Measurements from ENCODE around the gene USF3. TPM values are rescaled to one million over a fixed set of nuclear protein-coding genes. Genes with fewer than 3 reads are reported as not detected.

USF3 gene
- total and polyA plus RNA-seq, 2 of the 13 experiments (the other 11 are each of a cell fraction or from before 2014, with no cell fraction given) = 6.3 to 15.2 TPM

DNA sequence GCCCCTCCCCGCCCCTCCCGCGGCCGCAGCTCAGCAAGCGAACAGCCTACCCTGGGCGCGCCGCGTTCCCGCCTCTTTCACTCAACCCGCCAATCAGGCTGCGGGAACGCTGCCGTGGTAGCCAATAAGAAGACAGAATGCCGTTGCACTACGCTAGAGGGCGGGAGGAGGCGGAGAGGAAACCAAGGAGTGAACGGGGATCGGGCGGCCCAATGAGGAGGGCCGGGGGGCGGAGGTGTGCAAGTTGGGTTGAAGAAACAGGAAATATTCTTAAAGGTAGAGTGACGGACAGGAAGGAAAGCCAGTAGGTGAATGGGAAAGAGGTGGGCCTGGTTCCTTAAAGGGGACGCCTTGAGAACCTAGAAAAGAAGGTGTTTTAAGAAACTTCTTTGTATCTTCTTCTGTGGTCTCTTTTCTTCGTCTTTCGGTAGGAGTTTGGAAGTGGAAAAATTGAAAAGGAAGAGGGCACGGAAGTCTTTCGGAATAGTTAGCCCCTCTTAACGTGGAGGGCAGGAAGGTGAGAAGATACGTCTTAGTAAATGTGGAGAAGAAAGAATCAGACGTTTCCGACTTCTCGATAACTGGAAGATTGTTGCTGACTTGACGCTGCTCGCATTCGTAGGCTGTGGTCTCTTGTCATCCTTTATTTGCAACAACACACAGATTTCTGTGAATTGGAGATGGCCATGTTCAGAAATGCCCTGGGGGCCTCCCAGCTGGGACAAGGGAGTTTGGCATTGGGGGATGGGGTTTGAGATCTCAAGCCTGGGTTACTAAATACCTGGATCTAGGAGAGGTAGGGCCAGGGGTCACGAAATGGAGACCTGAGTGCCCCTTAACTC, 437 bp upstream of the USF3 start (continued):
- no peak for TF ChIP-seq GFI1 (CRISPR knock-in tag; IDR thresholded peaks at IDR 0.05; ENCODE audit: borderline replicate concordance)
- TF ChIP-seq CEBPG (CRISPR knock-in tag; IDR thresholded peaks at IDR 0.05) = 0 out of 2 replicates have a peak, but pooled peaks have one; percentile 22
- TF ChIP-seq ZNF850 (CRISPR knock-in tag; conservative IDR thresholded peaks at IDR 0.05) = no peak
- TF ChIP-seq, protein P1, sequence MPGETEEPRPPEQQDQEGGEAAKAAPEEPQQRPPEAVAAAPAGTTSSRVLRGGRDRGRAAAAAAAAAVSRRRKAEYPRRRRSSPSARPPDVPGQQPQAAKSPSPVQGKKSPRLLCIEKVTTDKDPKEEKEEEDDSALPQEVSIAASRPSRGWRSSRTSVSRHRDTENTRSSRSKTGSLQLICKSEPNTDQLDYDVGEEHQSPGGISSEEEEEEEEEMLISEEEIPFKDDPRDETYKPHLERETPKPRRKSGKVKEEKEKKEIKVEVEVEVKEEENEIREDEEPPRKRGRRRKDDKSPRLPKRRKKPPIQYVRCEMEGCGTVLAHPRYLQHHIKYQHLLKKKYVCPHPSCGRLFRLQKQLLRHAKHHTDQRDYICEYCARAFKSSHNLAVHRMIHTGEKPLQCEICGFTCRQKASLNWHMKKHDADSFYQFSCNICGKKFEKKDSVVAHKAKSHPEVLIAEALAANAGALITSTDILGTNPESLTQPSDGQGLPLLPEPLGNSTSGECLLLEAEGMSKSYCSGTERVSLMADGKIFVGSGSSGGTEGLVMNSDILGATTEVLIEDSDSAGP (CRISPR knock-in tag; IDR thresholded peaks at IDR 0.05; ENCODE audit: borderline replicate concordance) = peak; percentile 99
- no peak for TF ChIP-seq ZMAT3 (CRISPR knock-in tag; conservative IDR thresholded peaks at IDR 0.05)
- TF ChIP-seq ZNF382 (CRISPR knock-in tag; IDR thresholded peaks at IDR 0.05; ENCODE audit: borderline replicate concordance) = no peak
- TF ChIP-seq ZBTB14 (CRISPR knock-in tag; IDR thresholded peaks at IDR 0.05) = no peak
- no peak for TF ChIP-seq FLYWCH1 (CRISPR knock-in tag; IDR thresholded peaks at IDR 0.05)
- no peak for TF ChIP-seq ISL2 (CRISPR knock-in tag; IDR thresholded peaks at IDR 0.05)
- peak; percentile 18; the same call in 1 of the 2 replicates for TF ChIP-seq FOSL2 (CRISPR knock-in tag; IDR thresholded peaks at IDR 0.05)
- TF ChIP-seq SP4 (CRISPR knock-in tag; IDR thresholded peaks at IDR 0.05) = peak; percentile 85
- TF ChIP-seq ZFP41 (CRISPR knock-in tag; IDR thresholded peaks at IDR 0.05; ENCODE audit: borderline replicate concordance) = no peak
- peak; percentile 49 for TF ChIP-seq YY1 (IDR thresholded peaks at IDR 0.05; ENCODE audit: insufficient read depth, insufficient replicate concordance, low read depth, low read length)
- 0 out of 2 replicates have a peak, but pooled peaks have one; percentile 20 for TF ChIP-seq BORCS8-MEF2B (CRISPR knock-in tag; IDR thresholded peaks at IDR 0.05)
- TF ChIP-seq, protein P2, sequence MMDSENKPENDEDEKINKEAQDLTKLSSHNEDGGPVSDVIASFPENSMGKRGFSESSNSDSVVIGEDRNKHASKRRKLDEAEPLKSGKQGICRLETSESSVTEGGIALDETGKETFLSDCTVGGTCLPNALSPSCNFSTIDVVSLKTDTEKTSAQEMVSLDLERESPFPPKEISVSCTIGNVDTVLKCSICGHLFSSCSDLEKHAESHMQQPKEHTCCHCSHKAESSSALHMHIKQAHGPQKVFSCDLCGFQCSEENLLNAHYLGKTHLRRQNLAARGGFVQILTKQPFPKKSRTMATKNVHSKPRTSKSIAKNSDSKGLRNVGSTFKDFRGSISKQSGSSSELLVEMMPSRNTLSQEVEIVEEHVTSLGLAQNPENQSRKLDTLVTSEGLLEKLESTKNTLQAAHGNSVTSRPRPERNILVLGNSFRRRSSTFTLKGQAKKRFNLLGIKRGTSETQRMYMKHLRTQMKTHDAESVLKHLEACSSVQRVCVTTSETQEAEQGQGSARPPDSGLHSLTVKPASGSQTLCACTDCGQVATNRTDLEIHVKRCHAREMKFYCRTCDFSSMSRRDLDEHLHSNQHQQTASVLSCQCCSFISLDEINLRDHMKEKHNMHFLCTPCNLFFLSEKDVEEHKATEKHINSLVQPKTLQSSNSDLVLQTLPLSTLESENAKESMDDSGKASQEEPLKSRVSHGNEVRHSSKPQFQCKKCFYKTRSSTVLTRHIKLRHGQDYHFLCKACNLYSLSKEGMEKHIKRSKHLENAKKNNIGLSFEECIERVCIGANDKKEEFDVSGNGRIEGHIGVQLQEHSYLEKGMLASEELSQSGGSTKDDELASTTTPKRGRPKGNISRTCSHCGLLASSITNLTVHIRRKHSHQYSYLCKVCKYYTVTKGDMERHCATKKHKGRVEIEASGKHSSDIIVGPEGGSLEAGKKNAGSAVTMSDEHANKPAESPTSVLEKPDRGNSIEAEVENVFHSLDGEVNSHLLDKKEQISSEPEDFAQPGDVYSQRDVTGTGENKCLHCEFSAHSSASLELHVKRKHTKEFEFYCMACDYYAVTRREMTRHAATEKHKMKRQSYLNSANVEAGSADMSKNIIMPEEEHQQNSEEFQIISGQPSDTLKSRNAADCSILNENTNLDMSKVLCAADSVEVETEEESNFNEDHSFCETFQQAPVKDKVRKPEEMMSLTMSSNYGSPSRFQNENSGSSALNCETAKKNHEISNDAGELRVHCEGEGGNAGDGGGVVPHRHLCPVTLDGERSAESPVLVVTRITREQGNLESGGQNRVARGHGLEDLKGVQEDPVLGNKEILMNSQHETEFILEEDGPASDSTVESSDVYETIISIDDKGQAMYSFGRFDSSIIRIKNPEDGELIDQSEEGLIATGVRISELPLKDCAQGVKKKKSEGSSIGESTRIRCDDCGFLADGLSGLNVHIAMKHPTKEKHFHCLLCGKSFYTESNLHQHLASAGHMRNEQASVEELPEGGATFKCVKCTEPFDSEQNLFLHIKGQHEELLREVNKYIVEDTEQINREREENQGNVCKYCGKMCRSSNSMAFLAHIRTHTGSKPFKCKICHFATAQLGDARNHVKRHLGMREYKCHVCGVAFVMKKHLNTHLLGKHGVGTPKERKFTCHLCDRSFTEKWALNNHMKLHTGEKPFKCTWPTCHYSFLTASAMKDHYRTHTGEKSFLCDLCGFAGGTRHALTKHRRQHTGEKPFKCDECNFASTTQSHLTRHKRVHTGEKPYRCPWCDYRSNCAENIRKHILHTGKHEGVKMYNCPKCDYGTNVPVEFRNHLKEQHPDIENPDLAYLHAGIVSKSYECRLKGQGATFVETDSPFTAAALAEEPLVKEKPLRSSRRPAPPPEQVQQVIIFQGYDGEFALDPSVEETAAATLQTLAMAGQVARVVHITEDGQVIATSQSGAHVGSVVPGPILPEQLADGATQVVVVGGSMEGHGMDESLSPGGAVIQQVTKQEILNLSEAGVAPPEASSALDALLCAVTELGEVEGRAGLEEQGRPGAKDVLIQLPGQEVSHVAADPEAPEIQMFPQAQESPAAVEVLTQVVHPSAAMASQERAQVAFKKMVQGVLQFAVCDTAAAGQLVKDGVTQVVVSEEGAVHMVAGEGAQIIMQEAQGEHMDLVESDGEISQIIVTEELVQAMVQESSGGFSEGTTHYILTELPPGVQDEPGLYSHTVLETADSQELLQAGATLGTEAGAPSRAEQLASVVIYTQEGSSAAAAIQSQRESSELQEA (CRISPR knock-in tag; IDR thresholded peaks at IDR 0.05; ENCODE audit: not compliant biosample characterization) = no peak
- peak; percentile 61; the same call in 1 of the 2 replicates for TF ChIP-seq FOXK1 (CRISPR knock-in tag; IDR thresholded peaks at IDR 0.05; ENCODE audit: borderline replicate concordance, low read depth)
